Astrocyte of the spinal cord (primary cell): Measurements from ENCODE around the gene CAMK2G.
A peak's percentile ranks its signal among the peaks of the same experiment; 100 is the strongest.
"Not testable (repeated sequence)": the region's sequence is repeated elsewhere in the genome, so short reads cannot be mapped to it uniquely, and the experiment has no call there.

Source experiments
- DNase-seq: peaks from one replicate; pipeline ENCODE4 v3.0.0; 2011; ENCODE audit warnings: low read depth, low spot score
- H3K4me3 ChIP-seq: 2 replicates; pipeline ENCODE4 v1.5.1; 2011; ENCODE audit warnings: low read depth, mild to moderate bottlenecking, low read length, moderate library complexity
- CTCF ChIP-seq: IDR thresholded peaks from 2 replicates; pipeline ENCODE4 v1.5.1; 2012; ENCODE audit warnings: low read depth, mild to moderate bottlenecking, low read length, inconsistent platforms
- in situ Hi-C: cut with HindIII; loops from 2 replicates; pipeline ENCODE4 v1.10.0; 2017; ENCODE audit warnings: low sequenced_read_pairs

CAMK2G gene

GRCh38 chr10:73789659-73790055 is 84.7 kb downstream of the CAMK2G start:
- no peak for DNase-seq
- no peak overlapping the region for H3K4me3 ChIP-seq
- TF ChIP-seq CTCF, result no peak
- in situ Hi-C loops, result no loop called here

- in situ Hi-C loops, result no loop called here
- no peak for TF ChIP-seq CTCF
- no peak overlapping the region for H3K4me3 ChIP-seq
- DNase-seq, result no peak
These were observed 85.3 kb downstream of the CAMK2G start for GRCh38 chr10:73788864-73789658.

GRCh38 chr10:73787031-73787800 is 87.1 kb downstream of the CAMK2G start:
- in situ Hi-C loops, DNase-seq, H3K4me3 ChIP-seq: not testable (repeated sequence)

GRCh38 chr10:73786512-73786885 is 87.9 kb downstream of the CAMK2G start:
- in situ Hi-C loops, result no loop called here
- peak overlapping the region; percentile 93 for H3K4me3 ChIP-seq
- no peak for TF ChIP-seq CTCF
- no peak for DNase-seq

- no peak for TF ChIP-seq CTCF
- peak; percentile 48 for DNase-seq
- peak overlapping the region; percentile 93 for H3K4me3 ChIP-seq
- in situ Hi-C loops, result no loop called here
These were observed 88.4 kb downstream of the CAMK2G start for GRCh38 chr10:73785721-73786511.

- TF ChIP-seq CTCF, result peak; percentile 3
- DNase-seq, result peak; percentile 96
- peak within 1 kb of the TSS; percentile 93 for H3K4me3 ChIP-seq
- in situ Hi-C loops, result no loop called here
These were observed 89.1 kb downstream of the CAMK2G start, which contains the start of gene ZSWIM8 for GRCh38 chr10:73785211-73785720. Gene ZSWIM8, plus strand, starts transcription at chr10:73785606. Its CDS starts 273 bp downstream, at chr10:73785879.
